HG03442 (cell line): ENCODE measurements around the gene SEPHS1.

Experiments used
- ATAC-seq: cut with Tn5 transposase; IDR thresholded peaks from one replicate; pipeline ENCODE4 v1.9.1; 2021; ENCODE audit warnings: mild to moderate bottlenecking, moderate library complexity; ENCODE audit not compliant: unreplicated experiment

SEPHS1 gene

GRCh38 chr10:13329565-13329964 is 18.5 kb downstream of the SEPHS1 start:
- ATAC-seq: no peak

DNA sequence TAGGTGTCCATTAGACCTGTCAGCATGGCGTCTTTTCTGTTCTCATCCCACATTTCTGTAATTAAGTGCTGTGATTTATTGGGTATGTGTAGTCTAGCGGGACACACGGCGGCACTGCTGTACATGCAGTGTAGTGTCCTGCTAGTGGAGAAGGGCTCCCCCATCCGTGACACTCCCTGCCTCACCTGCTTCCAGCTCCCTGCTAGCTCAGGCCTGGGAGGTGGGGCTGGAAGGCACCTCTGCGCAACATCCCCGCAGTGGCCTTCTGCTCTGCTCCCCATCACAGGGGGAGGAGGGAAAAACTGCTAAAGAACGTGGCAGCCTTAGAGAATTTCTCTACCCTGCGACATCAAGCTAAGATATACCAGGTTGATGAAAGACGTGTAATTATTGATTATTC is 19.5 kb downstream of the SEPHS1 start:
- ATAC-seq: no peak

- ATAC-seq: no peak
Measured at GRCh38 chr10:13328126-13328525, 20.0 kb downstream of the SEPHS1 start.

DNA sequence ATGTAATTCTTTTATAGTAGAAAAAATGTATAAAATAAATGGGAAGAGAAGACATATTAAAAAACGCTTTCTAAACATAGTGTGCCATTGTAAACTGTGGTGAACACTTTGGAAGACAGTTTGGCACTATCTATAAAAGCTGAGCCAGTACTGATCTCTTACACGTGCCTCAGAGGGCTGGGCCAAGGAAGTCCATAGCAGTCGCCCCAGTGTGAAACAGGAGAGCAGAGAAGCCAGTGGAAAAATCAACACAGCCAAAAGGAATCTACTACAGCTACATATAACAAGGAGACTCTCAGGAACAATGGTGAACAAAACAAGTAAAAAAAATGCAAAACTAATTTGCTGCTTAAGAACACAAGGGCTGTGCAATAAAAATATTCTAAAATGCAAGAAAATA is 20.6 kb downstream of the SEPHS1 start:
- no peak for ATAC-seq

GRCh38 chr10:13322615-13323148 is 25.4 kb downstream of the SEPHS1 start:
- no peak for ATAC-seq

DNA sequence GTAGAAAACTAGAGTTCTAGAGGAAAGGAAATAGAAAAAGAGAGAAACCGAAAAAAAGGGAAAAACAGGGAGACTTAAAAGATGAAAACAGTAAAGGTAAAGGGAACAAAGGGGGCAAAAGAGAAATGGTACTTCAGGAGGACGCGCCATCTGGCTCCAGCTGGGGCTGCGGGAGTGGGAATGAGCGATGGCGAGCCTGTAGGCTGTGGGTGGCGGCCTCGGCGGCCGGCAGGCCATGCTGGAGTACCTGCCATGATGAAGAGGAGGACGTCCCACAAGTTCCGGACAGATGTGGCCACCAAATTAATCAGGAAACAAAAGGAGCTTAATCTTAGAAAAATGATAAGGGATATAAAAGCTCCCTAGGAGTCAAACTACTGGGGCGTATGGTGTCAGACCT is 26.5 kb downstream of the SEPHS1 start:
- no peak for ATAC-seq

DNA sequence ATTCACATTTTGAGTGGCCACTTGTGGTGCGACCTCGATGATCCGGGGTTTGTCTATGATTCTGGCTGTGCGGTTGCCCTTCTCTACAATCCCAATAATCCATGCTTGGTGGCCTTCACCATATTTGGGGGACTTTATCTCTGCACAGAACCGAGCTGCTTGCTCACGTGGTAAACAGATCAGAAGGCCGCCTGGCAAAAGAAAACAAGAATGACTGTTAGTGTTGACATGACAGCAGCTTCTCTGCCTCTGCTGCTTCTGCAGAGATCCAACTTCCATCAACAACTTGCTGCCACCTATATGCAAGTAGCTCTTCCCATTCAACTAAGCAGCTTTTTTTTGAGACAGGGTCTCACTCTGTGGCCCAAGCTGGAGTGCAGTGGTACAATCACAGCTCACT is 28.9 kb downstream of the SEPHS1 start:
- ATAC-seq: no peak

DNA sequence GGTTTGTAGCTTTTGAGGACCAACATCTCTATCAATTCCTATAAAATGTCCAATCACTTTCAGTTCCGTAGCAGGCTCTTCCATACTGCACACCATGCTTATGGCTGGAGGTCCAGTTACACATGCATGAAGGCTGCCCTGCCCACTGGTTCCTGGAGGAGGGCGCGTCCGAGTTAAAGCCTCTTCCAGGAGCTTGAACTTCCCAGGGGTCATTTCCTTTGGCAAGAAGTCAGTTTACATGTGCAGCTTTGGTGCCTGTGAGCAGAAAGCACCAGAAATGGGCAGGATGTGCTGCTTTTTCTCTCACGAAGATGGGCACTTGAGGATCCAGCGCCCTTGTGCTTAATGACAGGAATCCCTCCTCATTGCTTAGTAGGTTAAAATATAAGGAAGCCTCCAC is 30.6 kb downstream of the SEPHS1 start:
- no peak for ATAC-seq

DNA sequence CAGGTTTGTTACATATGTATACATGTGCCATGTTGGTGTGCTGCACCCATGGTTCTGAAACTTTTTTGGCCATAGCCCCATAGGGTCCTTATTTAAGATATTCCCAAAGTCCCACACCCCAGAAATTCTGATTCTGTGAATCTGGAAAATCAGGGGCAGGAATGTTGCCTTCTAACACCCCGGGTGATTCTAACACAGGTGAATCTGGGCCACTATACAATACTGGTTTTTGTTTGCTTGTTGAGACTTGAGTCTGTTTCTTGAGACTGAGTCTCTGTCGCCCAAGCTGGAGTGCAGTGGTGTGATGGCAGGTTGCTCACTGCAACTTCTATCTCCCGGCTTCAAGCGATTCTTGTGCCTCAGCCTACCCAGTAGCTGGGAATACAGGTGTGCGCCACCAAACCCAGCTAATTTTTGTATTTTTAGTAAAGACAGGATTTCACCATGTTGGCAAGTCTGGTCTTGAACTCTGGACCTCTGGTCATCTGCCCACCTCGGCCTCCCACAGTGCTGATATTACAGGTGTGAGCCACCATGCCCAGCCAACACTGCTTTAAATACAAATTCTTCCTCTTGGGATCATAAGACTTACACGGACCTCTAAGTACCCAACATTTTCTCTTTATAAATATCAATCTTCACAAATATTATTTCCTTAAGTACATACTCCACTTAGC is 31.3 kb downstream of the SEPHS1 start:
- ATAC-seq: no peak

DNA sequence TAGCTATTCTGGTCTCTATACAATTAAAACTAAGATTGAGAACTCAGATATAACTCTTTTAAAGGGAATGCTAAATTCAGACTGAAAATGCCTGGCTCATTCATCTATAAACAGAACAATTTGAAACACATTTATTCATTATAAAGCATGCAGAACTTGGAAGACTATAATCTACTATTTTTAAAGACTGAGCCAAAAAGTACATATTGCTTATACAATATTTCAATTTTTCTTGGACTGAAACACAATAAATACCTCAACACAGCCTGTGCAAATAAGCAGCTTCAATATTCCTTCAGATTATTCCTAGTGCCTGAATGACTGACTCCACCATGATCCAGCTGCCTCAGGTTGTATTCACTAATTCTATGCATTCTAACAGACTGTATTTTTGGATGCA is 32.7 kb downstream of the SEPHS1 start:
- no peak for ATAC-seq

- no peak for ATAC-seq
Measured at GRCh38 chr10:13311177-13311575, 36.9 kb downstream of the SEPHS1 start.

GRCh38 chr10:13310518-13311176 is 37.4 kb downstream of the SEPHS1 start:
- no peak for ATAC-seq

- ATAC-seq: no peak
Measured at GRCh38 chr10:13309792-13310191, 38.3 kb downstream of the SEPHS1 start.

GRCh38 chr10:13308096-13308495 is 40.0 kb downstream of the SEPHS1 start:
- ATAC-seq: no peak

- ATAC-seq: no peak
Measured at GRCh38 chr10:13306103-13306502, 42.0 kb downstream of the SEPHS1 start.

DNA sequence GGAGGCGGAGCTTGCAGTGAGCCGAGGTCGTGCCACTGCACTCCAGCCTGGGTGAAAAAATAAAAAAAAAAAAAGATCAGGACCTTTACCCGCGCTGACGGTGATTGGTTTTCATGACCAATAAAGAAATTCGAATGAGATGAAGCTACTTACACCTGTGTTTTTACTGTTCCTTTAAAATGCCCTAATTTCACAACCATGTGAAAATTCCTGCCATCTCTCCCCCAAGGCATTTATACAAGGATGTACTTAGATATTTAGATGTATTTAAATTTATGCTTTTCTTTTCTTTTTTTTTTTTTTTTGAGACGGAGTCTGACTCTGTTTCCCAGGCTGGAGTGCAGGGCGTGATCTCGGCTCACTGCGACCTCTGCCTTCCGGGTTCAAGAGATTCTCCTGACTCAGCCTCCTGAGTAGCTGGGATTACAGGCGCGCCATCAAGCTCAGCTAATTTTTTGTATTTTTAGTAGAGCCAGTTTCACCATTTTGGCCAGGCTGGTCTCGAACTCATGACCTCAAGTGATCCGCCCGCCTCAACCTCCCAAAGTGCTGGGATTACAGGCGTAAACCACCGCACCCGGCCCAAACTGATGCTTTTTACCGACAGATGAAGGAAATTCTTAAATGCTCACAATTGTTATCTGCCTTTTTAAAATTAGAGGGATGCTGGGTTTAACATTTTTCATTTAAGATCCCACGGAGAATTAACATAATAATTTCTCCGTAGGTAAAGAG is 45.1 kb downstream of the SEPHS1 start:
- no peak for ATAC-seq

DNA sequence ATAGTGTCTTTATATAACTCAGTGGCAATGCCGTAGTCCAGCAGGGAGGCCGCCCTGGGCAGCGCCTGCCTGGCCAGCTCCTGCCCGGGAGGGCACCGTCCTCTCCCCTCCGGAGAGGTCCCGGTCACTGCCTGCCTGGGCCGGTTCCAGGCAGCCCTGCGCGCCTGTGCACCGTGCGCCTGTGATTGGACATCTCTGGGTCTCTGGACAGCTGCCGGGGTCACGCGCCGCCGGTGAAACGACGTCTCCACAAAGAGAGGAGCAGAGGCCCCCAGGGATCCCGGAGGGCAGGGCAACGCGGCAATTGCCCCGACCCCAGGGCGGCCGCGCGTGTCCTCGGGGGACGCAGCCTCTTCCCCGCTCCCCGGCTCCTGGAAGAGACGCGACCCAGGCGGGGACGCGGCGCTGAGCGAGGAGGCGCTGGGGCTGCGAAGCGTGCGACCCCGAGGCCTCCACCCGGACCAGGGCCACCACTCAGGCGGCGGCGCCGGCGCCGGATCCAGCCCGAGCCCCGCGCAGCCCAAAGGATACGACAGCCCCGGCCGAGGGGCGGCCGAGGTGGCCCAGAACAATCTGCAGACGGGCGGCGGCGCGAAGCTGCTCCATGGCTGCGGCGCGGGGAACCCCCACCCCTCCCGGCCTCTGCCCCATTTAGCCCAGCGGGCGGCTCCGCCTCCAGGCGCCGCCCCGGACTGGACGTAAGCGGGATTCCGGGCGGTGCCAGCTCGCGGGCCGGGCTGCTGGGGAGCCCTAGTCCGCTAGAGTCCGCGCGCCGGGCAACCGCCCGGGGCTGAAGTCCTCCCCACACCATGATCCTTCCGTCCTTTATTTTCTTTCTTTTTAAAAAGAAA is 48.4 kb downstream of the SEPHS1 start, which contains the start of gene PHYH:
PHYH (minus strand) TSS at position 628 of the 851 bp plus-strand sequence; CDS start at position 606, 22 bp downstream.
- ATAC-seq: peak; percentile 57

GRCh38 chr10:13298748-13299436 is 49.2 kb downstream of the SEPHS1 start:
- no peak for ATAC-seq

GRCh38 chr10:13296476-13296875 is 51.6 kb downstream of the SEPHS1 start:
- no peak for ATAC-seq

GRCh38 chr10:13294784-13295183 is 53.3 kb downstream of the SEPHS1 start:
- ATAC-seq: no peak
